Measurements from ENCODE around the gene WWOX.

DNA sequence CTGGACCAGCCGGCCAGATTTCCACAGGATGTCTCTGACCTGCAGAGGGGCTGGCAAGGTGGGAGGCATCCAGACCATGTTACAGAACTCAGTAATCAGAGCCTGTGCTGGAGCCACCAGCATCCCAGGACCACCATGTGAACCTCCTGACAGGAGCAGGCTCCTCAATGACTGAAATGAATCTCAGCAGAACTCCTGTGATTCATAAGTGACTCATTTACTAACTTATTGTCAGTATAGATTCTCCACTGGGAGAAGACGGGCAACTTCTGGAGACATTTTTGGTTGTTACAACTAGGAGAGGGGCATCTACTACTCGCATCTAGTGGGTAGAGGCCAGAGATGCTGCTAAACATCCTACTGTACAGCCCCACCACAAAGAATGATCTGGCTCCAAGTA is 3.1 kb upstream of the WWOX start:
- no peak for TF ChIP-seq CTCF (IDR thresholded peaks at IDR 0.05)
- TF ChIP-seq EP300 (IDR thresholded peaks at IDR 0.05) = no peak
